ENCODE measurements around the gene SOWAHA. TPM values are rescaled to one million over a fixed set of nuclear protein-coding genes. Genes with fewer than 3 reads are reported as not detected.

The SOWAHA gene
- total RNA-seq, 1 donor from 2014 or later, result 0.13 TPM

GRCh38 chr5:132776131-132776937 is 36.8 kb upstream of the SOWAHA start:
- intact Hi-C loops (cut with DNase I), result no loop called here
- DNase-seq (no peak), ATAC-seq (ENCODE audit: poor library complexity) (peak; percentile 47)

GRCh38 chr5:132776938-132777208 is 36.2 kb upstream of the SOWAHA start:
- intact Hi-C loops (cut with DNase I), result no loop called here

GRCh38 chr5:132777209-132778069 is 35.7 kb upstream of the SOWAHA start, which contains the start of gene SEPTIN8:
Gene SEPTIN8, minus strand, starts transcription at chr5:132777239. Its CDS starts 102 bp downstream, at chr5:132777137.
- DNase-seq (peak; percentile 73), ATAC-seq (ENCODE audit: poor library complexity) (peak; percentile 68)
- intact Hi-C loops (cut with DNase I), result no loop called here

More at GRCh38 chr5:132776938-132777208, 36.2 kb upstream of the SOWAHA start:
- ATAC-seq (ENCODE audit: poor library complexity) (no peak), DNase-seq (no peak)

- DNase-seq (no peak), ATAC-seq (ENCODE audit: poor library complexity) (no peak)
- intact Hi-C loops (cut with DNase I), result no loop called here
Observed at GRCh38 chr5:132778129-132778528, 35.0 kb upstream of the SOWAHA start.

- intact Hi-C loops (cut with DNase I), result no loop called here
- ATAC-seq (ENCODE audit: poor library complexity) (no peak), DNase-seq (no peak)
Observed at GRCh38 chr5:132778856-132779255, 34.2 kb upstream of the SOWAHA start.

- intact Hi-C loops (cut with DNase I), result no loop called here
- ATAC-seq (ENCODE audit: poor library complexity) (no peak), DNase-seq (no peak)
Observed at GRCh38 chr5:132779961-132780360, 33.1 kb upstream of the SOWAHA start.

GRCh38 chr5:132780577-132780976 is 32.5 kb upstream of the SOWAHA start:
- intact Hi-C loops (cut with DNase I), result no loop called here
- no peak for ATAC-seq (ENCODE audit: poor library complexity)
- no peak for DNase-seq

- ATAC-seq (ENCODE audit: poor library complexity), result no peak
- intact Hi-C loops (cut with DNase I), result no loop called here
- DNase-seq, result no peak
Observed at GRCh38 chr5:132781029-132781428, 32.1 kb upstream of the SOWAHA start.

GRCh38 chr5:132782101-132782500 is 31.0 kb upstream of the SOWAHA start:
- intact Hi-C loops (cut with DNase I), result no loop called here
- ATAC-seq (ENCODE audit: poor library complexity), result no peak
- no peak for DNase-seq

GRCh38 chr5:132785365-132785764 is 27.7 kb upstream of the SOWAHA start:
- intact Hi-C loops (cut with DNase I), result no loop called here
- no peak for DNase-seq
- no peak for ATAC-seq (ENCODE audit: poor library complexity)

GRCh38 chr5:132785864-132786263 is 27.2 kb upstream of the SOWAHA start:
- no peak for DNase-seq
- ATAC-seq (ENCODE audit: poor library complexity), result no peak
- intact Hi-C loops (cut with DNase I), result no loop called here

GRCh38 chr5:132787076-132787475 is 26.0 kb upstream of the SOWAHA start:
- ATAC-seq (ENCODE audit: poor library complexity) (no peak), DNase-seq (no peak)
- intact Hi-C loops (cut with DNase I), result no loop called here

GRCh38 chr5:132788508-132788907 is 24.6 kb upstream of the SOWAHA start:
- ATAC-seq (ENCODE audit: poor library complexity) (no peak), DNase-seq (no peak)
- intact Hi-C loops (cut with DNase I), result no loop called here

- no peak for DNase-seq
- intact Hi-C loops (cut with DNase I), result no loop called here
- no peak for ATAC-seq (ENCODE audit: poor library complexity)
Observed at GRCh38 chr5:132788990-132789886, 23.9 kb upstream of the SOWAHA start.

- peak; percentile 51 for ATAC-seq (ENCODE audit: poor library complexity)
- DNase-seq, result no peak
- intact Hi-C loops (cut with DNase I), result no loop called here
Observed at GRCh38 chr5:132790201-132790865, 22.8 kb upstream of the SOWAHA start.

GRCh38 chr5:132791026-132791425 is 22.1 kb upstream of the SOWAHA start:
- DNase-seq (no peak), ATAC-seq (ENCODE audit: poor library complexity) (no peak)
- intact Hi-C loops (cut with DNase I), result no loop called here

GRCh38 chr5:132797651-132798050 is 15.5 kb upstream of the SOWAHA start:
- DNase-seq (no peak), ATAC-seq (ENCODE audit: poor library complexity) (no peak)
- intact Hi-C loops (cut with DNase I), result no loop called here

- intact Hi-C loops (cut with DNase I), result no loop called here
- ATAC-seq (ENCODE audit: poor library complexity), result no peak
- DNase-seq, result no peak
Observed at GRCh38 chr5:132799392-132799791, 13.7 kb upstream of the SOWAHA start.

- DNase-seq, result no peak
- no peak for ATAC-seq (ENCODE audit: poor library complexity)
- intact Hi-C loops (cut with DNase I), result no loop called here
Observed at GRCh38 chr5:132800545-132800944, 12.6 kb upstream of the SOWAHA start.

Data from Right ventricle myocardium superior (tissue), 1 donor.